GM12892 (cell line): ENCODE data around the gene GPR84.

Experiments used
- POLR2A ChIP-seq: IDR thresholded peaks from 2 replicates; pipeline ENCODE4 v1.6.1; 2011; ENCODE audit warnings: low read depth, low read length, control low read depth
- POLR2AphosphoS5 ChIP-seq: IDR thresholded peaks from 2 replicates; pipeline ENCODE4 v1.6.1; 2011; ENCODE audit warnings: low read depth, low read length, control low read depth
- TAF1 ChIP-seq: IDR thresholded peaks from 2 replicates; pipeline ENCODE4 v1.6.1; 2011; ENCODE audit warnings: low read depth, mild to moderate bottlenecking, control low read depth, low read length, borderline replicate concordance

- TF ChIP-seq POLR2A (no peak), POLR2AphosphoS5 (no peak), TAF1 (no peak)
These were observed 18.8 kb upstream of the GPR84 start for GRCh38 chr12:54383041-54383609.
